K562 (cell line): ENCODE results near the gene ABHD8. TPM values are rescaled to one million over a fixed set of nuclear protein-coding genes. Genes with fewer than 3 reads are reported as not detected.

Source experiments
- ESRRA ChIP-seq: fragments of 450-650 bp; IDR thresholded peaks from 2 replicates; pipeline ENCODE4 v1.6.1; 2014; ENCODE audit warnings: low read depth, mild to moderate bottlenecking, moderate library complexity, borderline replicate concordance
- KDM1A ChIP-seq, 2 experiments: fragments of 450-650 bp; IDR thresholded peaks; 2 replicates each; pipeline ENCODE4 v1.6.1; 2016; ENCODE audit warnings: mild to moderate bottlenecking in 2 of 2
- PYGO2 ChIP-seq: fragments of 450-650 bp; IDR thresholded peaks from 2 replicates; pipeline ENCODE4 v1.6.1; 2016; ENCODE audit warnings: mild to moderate bottlenecking, missing genetic modification characterization, moderate library complexity, missing compliant biosample characterization
- SAP30 ChIP-seq: fragments of 200-600 bp; sonication (generic); IDR thresholded peaks from 2 replicates; pipeline ENCODE4 v1.6.1; 2012; ENCODE audit warnings: borderline replicate concordance, low read depth, mild to moderate bottlenecking, moderate library complexity, low read length, control low read depth, inconsistent platforms; ENCODE audit not compliant: insufficient read depth, poor library complexity, severe bottlenecking
- ZFP36 ChIP-seq: fragments of 150-350 bp; IDR thresholded peaks from 2 replicates; pipeline ENCODE4 v1.6.1; 2018; ENCODE audit warnings: low read length, low read depth; ENCODE audit not compliant: partially characterized antibody
- ZNF143 ChIP-seq: sonication (generic); formaldehyde crosslinking; IDR thresholded peaks from 2 replicates; pipeline ENCODE4 v1.9.0; 2022; ENCODE audit warnings: mild to moderate bottlenecking, missing genetic modification reagents
- ZNF586 ChIP-seq: fragments of 450-650 bp; formaldehyde crosslinking; conservative IDR thresholded peaks from 2 replicates; pipeline ENCODE4 v1.4.0; 2020; ENCODE audit warnings: mild to moderate bottlenecking, moderate library complexity
- polyA plus RNA-seq, 8 experiments: library from polyadenylated mRNA; depleted of rRNA in 4 of 8; stranded (reverse) in 5 of 8; unstranded in 3 of 8; fragments of >200 nt; fragmentation: Nextera tagmentation in 2 of 8; fragmentation: Illumina TruSeq in 1 of 8; extraction: Ambion mirVana in 2 of 8; extraction: Trizol in 1 of 8; gene quantifications; 2 replicates each; pipeline versions ENCODE4 v1.2.1 to v1.2.3, GENCODE V29; 2011 to 2014; ENCODE audit warnings: inconsistent platforms in 1 of 8, missing spikeins in 1 of 8
- total RNA-seq, 7 experiments: library from RNA; depleted of rRNA in 6 of 7; stranded (reverse); fragments of >200 nt in 6 of 7; fragmentation: Illumina TruSeq in 2 of 7; extraction: Trizol in 2 of 7; gene quantifications; 2 replicates each; pipeline versions ENCODE4 v1.2.1 to v1.2.3, GENCODE V29; 2011 to 2021; ENCODE audit warnings: low replicate concordance in 1 of 7
- TF ChIP-seq, protein P1 (sequence below): fragments of 250-450 bp; sonication (Bioruptor Pico); IDR thresholded peaks from 2 replicates; pipeline ENCODE4 v1.5.0; 2021

ABHD8 gene
- total and polyA plus RNA-seq, 9 of the 15 experiments (the other 6 are each of a cell fraction or from before 2014, with no cell fraction given): 0.04 to 6.6 (median 2.0) TPM; not detected in 1

DNA sequence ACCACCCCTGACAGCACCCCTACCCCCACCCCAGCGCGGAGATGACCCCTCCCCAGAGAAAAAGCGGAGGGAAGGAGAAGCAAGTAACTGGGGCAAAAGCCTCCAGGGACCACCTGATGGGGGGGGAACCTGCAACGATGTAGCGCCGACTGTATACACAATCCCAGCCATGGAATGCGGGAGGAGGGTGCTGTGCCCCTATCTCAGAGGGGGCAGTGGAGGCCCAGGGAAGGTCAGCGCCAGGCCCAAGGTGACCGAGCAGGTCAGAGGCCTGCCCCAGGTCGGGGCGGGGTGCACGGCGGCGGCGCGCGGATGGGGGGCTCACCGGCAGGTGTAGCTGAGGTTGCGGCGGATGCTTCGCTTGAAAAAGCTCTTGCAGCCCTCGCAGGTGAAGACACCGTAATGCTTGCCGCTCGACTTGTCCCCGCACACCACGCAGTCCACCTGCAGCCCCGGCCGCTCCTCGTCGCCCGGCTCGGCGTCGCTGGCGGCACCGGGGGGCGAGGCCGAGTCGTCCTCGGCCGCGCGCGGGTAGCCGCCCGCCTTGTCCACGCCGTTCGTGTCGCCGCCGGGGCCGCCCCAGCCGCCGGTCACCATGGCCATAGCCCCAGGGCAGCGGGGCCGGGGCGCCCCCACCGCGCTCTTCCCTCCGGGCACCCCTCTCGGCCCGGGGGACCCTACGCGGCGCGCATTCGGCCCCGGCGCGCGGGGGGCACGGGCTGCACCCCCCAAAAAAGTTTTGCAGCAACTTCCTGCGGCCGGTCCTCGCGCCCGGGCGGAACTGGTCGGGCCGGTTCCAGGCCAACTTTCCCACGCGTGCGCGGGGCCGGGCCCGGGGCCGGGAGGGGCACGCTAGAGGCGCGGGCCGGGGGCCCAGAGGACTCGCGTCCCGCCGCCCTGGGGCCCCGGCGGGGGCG is 58.3 kb downstream of the ABHD8 start (continued):
- peak; percentile 99 for TF ChIP-seq ESRRA
- TF ChIP-seq PYGO2 (tag): no peak
- TF ChIP-seq KDM1A (IDR thresholded peaks at IDR 0.05): peak in 1 of 2 experiments; percentile 68; a peak in 3 of 4 replicates
- peak; percentile 59 for TF ChIP-seq SAP30
- TF ChIP-seq ZNF586 (CRISPR knock-in tag): no peak
- TF ChIP-seq ZNF143 (CRISPR knock-in tag): no peak
- peak; percentile 32 for TF ChIP-seq ZFP36
- TF ChIP-seq, protein P1, sequence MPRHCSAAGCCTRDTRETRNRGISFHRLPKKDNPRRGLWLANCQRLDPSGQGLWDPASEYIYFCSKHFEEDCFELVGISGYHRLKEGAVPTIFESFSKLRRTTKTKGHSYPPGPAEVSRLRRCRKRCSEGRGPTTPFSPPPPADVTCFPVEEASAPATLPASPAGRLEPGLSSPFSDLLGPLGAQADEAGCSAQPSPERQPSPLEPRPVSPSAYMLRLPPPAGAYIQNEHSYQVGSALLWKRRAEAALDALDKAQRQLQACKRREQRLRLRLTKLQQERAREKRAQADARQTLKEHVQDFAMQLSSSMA (CRISPR knock-in tag): no peak
